ENCODE measurements around the gene LIPK.

The LIPK gene

GRCh38 chr10:88715517-88715916 is 9.5 kb downstream of the LIPK start:
- TF ChIP-seq CREB1 (IDR thresholded peaks at IDR 0.05; ENCODE audit: low read depth), result no peak
- no peak for TF ChIP-seq RAD21 (IDR thresholded peaks at IDR 0.05; ENCODE audit: low read depth)
- TF ChIP-seq ZBTB7A (IDR thresholded peaks at IDR 0.05; ENCODE audit: low read depth), result no peak
- TF ChIP-seq USF1 (IDR thresholded peaks at IDR 0.05), result no peak
- TF ChIP-seq EGR1 (IDR thresholded peaks at IDR 0.05), result no peak
- TF ChIP-seq TCF12 (IDR thresholded peaks at IDR 0.05; ENCODE audit: low read depth), result no peak
- TF ChIP-seq TEAD4 (IDR thresholded peaks at IDR 0.05), result no peak
- no peak for TF ChIP-seq CEBPB (IDR thresholded peaks at IDR 0.05)
- no peak for TF ChIP-seq TAF1 (IDR thresholded peaks at IDR 0.05; ENCODE audit: low read depth)
- TF ChIP-seq EP300 (IDR thresholded peaks at IDR 0.05; ENCODE audit: borderline replicate concordance), result no peak
- no peak for TF ChIP-seq NFIC (IDR thresholded peaks at IDR 0.05)
- no peak for TF ChIP-seq MAX (IDR thresholded peaks at IDR 0.05)
- TF ChIP-seq FOXM1 (IDR thresholded peaks at IDR 0.05; ENCODE audit: borderline replicate concordance, low read depth), result no peak
- no peak for TF ChIP-seq REST (IDR thresholded peaks at IDR 0.05; ENCODE audit: low read depth)
- no peak for TF ChIP-seq YY1 (IDR thresholded peaks at IDR 0.05; ENCODE audit: low read depth)

GRCh38 chr10:88721392-88721791 is 15.3 kb downstream of the LIPK start:
- TF ChIP-seq CEBPB (IDR thresholded peaks at IDR 0.05), result no peak
- no peak for TF ChIP-seq FOXM1 (IDR thresholded peaks at IDR 0.05; ENCODE audit: borderline replicate concordance, low read depth)

- TF ChIP-seq ZBTB7A (IDR thresholded peaks at IDR 0.05; ENCODE audit: low read depth), result no peak
- TF ChIP-seq YY1 (IDR thresholded peaks at IDR 0.05; ENCODE audit: low read depth), result no peak
- TF ChIP-seq TAF1 (IDR thresholded peaks at IDR 0.05; ENCODE audit: low read depth), result no peak
- TF ChIP-seq EP300 (IDR thresholded peaks at IDR 0.05; ENCODE audit: borderline replicate concordance), result no peak
- no peak for TF ChIP-seq TCF12 (IDR thresholded peaks at IDR 0.05; ENCODE audit: low read depth)
- no peak for TF ChIP-seq EGR1 (IDR thresholded peaks at IDR 0.05)
- no peak for TF ChIP-seq NFIC (IDR thresholded peaks at IDR 0.05)
- no peak for TF ChIP-seq CREB1 (IDR thresholded peaks at IDR 0.05; ENCODE audit: low read depth)
- no peak for TF ChIP-seq RAD21 (IDR thresholded peaks at IDR 0.05; ENCODE audit: low read depth)
- no peak for TF ChIP-seq FOXM1 (IDR thresholded peaks at IDR 0.05; ENCODE audit: borderline replicate concordance, low read depth)
- no peak for TF ChIP-seq MAX (IDR thresholded peaks at IDR 0.05)
- TF ChIP-seq CEBPB (IDR thresholded peaks at IDR 0.05), result no peak
- no peak for TF ChIP-seq REST (IDR thresholded peaks at IDR 0.05; ENCODE audit: low read depth)
Observed at GRCh38 chr10:88725798-88726197, 19.7 kb downstream of the LIPK start.

- TF ChIP-seq RAD21 (IDR thresholded peaks at IDR 0.05; ENCODE audit: low read depth) (peak; percentile 69), REST (IDR thresholded peaks at IDR 0.05; ENCODE audit: low read depth) (no peak)
Observed at GRCh38 chr10:88728107-88728763, 22.2 kb downstream of the LIPK start.

GRCh38 chr10:88730864-88731263 is 24.8 kb downstream of the LIPK start:
- TF ChIP-seq USF1 (IDR thresholded peaks at IDR 0.05) (no peak), MAX (IDR thresholded peaks at IDR 0.05) (no peak)
